GM15510 (cell line): Measurements from ENCODE around the gene CHURC1.

Source experiments
- POLR2A ChIP-seq: IDR thresholded peaks from 3 replicates; pipeline ENCODE4 v1.6.1; 2011; ENCODE audit warnings: borderline replicate concordance; ENCODE audit not compliant: insufficient read length; ENCODE audit errors: extremely low read depth

CHURC1 gene

GRCh38 chr14:64954491-64955240 is 40.4 kb downstream of the CHURC1 start:
- no peak for TF ChIP-seq POLR2A

- TF ChIP-seq POLR2A = no peak
Observed at GRCh38 chr14:64955297-64955696, 41.0 kb downstream of the CHURC1 start.

GRCh38 chr14:64956697-64957406 is 42.6 kb downstream of the CHURC1 start:
- no peak for TF ChIP-seq POLR2A

GRCh38 chr14:64958201-64958600 is 43.9 kb downstream of the CHURC1 start:
- TF ChIP-seq POLR2A = no peak

GRCh38 chr14:64958743-64959142 is 44.5 kb downstream of the CHURC1 start:
- TF ChIP-seq POLR2A = no peak

- TF ChIP-seq POLR2A = no peak
Observed at GRCh38 chr14:64960762-64961276, 46.6 kb downstream of the CHURC1 start.

- TF ChIP-seq POLR2A = no peak
Observed at GRCh38 chr14:64963611-64964010, 49.4 kb downstream of the CHURC1 start.

GRCh38 chr14:64965356-64966000 is 51.2 kb downstream of the CHURC1 start:
- TF ChIP-seq POLR2A = no peak

GRCh38 chr14:64966976-64967375 is 52.7 kb downstream of the CHURC1 start:
- no peak for TF ChIP-seq POLR2A

- TF ChIP-seq POLR2A = no peak
Observed at GRCh38 chr14:64968167-64968566, 53.9 kb downstream of the CHURC1 start.

- no peak for TF ChIP-seq POLR2A
Observed at GRCh38 chr14:64968651-64969050, 54.4 kb downstream of the CHURC1 start.

GRCh38 chr14:64970041-64970440 is 55.8 kb downstream of the CHURC1 start:
- TF ChIP-seq POLR2A = no peak

GRCh38 chr14:64970776-64971477 is 56.7 kb downstream of the CHURC1 start:
- no peak for TF ChIP-seq POLR2A

- TF ChIP-seq POLR2A = no peak
Observed at GRCh38 chr14:64971491-64971942, 57.3 kb downstream of the CHURC1 start.

GRCh38 chr14:64971943-64972791 is 57.9 kb downstream of the CHURC1 start, which contains the start of gene RAB15:
TSS of gene RAB15 (minus strand) at chr14:64972336. CDS start at chr14:64972076, 260 bp downstream.
- no peak for TF ChIP-seq POLR2A

GRCh38 chr14:64973026-64973442 is 58.8 kb downstream of the CHURC1 start:
- TF ChIP-seq POLR2A = no peak
